Tibial nerve (tissue), 4 donors: ENCODE measurements around the gene PLA2G6. TPM values are rescaled to one million over a fixed set of nuclear protein-coding genes. Genes with fewer than 3 reads are reported as not detected.

Experiments
- DNase-seq, 2 donors: peaks; one replicate each; pipeline ENCODE4 v3.0.0-alpha.2; 2019; ENCODE audit warnings: low spot score in 2 of 2
- H3K27ac ChIP-seq, 4 donors: fragments of 200-600 bp; sonication (generic) in 3 of 4; one replicate each; pipeline ENCODE4 v1.5.1; 2017 to 2019; ENCODE audit warnings: mild to moderate bottlenecking in 1 of 4
- H3K27me3 ChIP-seq, 2 donors: fragments of 200-600 bp; sonication (generic) in 1 of 2; one replicate each; pipeline versions ENCODE4 v1.5.1 to v1.6.0; 2017 to 2019
- H3K36me3 ChIP-seq, 3 donors: fragments of 200-600 bp; sonication (generic); one replicate each; pipeline ENCODE4 v1.5.1; 2018 to 2019
- H3K4me1 ChIP-seq, 4 donors: fragments of 200-600 bp; sonication (generic) in 3 of 4; one replicate each; pipeline ENCODE4 v1.5.1; 2017 to 2019
- H3K4me3 ChIP-seq, 4 donors: fragments of 200-600 bp; sonication (generic) in 3 of 4; one replicate each; pipeline ENCODE4 v1.5.1; 2017 to 2019; ENCODE audit warnings: mild to moderate bottlenecking in 1 of 4, moderate library complexity in 1 of 4
- H3K9me3 ChIP-seq, 4 donors: fragments of 200-600 bp; sonication (generic) in 3 of 4; one replicate each; pipeline ENCODE4 v1.5.1; 2017 to 2019
- CTCF ChIP-seq, 5 experiments: fragments of 200-600 bp in 3 of 5; fragments of 450-650 bp in 2 of 5; sonication (generic) in 3 of 5; IDR thresholded peaks; one replicate each; pipeline ENCODE4 v1.5.1; 2016 to 2019; ENCODE audit warnings: antibody characterized with exemption in 5 of 5, mild to moderate bottlenecking in 3 of 5, moderate library complexity in 2 of 5
- EP300 ChIP-seq, 2 donors: sonication (generic); formaldehyde crosslinking; IDR thresholded peaks; one replicate each; pipeline ENCODE4 v1.6.1; 2017; ENCODE audit warnings: antibody characterized with exemption in 2 of 2, mild to moderate bottlenecking in 1 of 2
- POLR2A ChIP-seq, 2 donors: fragments of 450-650 bp; IDR thresholded peaks; one replicate each; pipeline ENCODE4 v1.6.1; 2017; ENCODE audit warnings: antibody characterized with exemption in 2 of 2, mild to moderate bottlenecking in 2 of 2, moderate library complexity in 2 of 2
- WGBS, 2 donors: methylation state at CpG; one replicate each; pipeline ENCODE4 v1.1.5; 2018; 5-methylcytosine and 5-hydroxymethylcytosine counted together
- total RNA-seq, 4 donors: library from RNA; depleted of rRNA; stranded (reverse); fragments of >200 nt; gene quantifications; one replicate each; pipeline ENCODE4 v1.1.0, GENCODE V29; 2016

PLA2G6 gene
- total RNA-seq, 4 donors from 2014 or later = 48.5 to 60.3 (median 55.1) TPM

- Histone ChIP-seq H3K27ac (no peak overlapping the region), H3K9me3 (no peaks in the 10 kb centered on the region), H3K27me3 (no peaks in the 10 kb centered on the region), H3K36me3 (no peaks in the 10 kb centered on the region), H3K4me3 (no peak overlapping the region), H3K4me1 (peaks cover 0 to 14% (median 6%) of the 10 kb centered on the region in 4 donors)
- 62 to 67% methylated on average over 6 of the region's 6 CpGs for WGBS, 2 donors
- no peak for DNase-seq
- TF ChIP-seq POLR2A (IDR thresholded peaks at IDR 0.05) = no peak
- TF ChIP-seq EP300 (IDR thresholded peaks at IDR 0.05) = peak; percentile 28 to 68
Measured at GRCh38 chr22:38193580-38193979, 11.9 kb upstream of the PLA2G6 start.

- Histone ChIP-seq H3K9me3 (no peaks in the 10 kb centered on the region), H3K27me3 (no peaks in the 10 kb centered on the region), H3K36me3 (no peaks in the 10 kb centered on the region), H3K27ac (no peak overlapping the region), H3K4me1 (peaks cover 0 to 16% (median 6%) of the 10 kb centered on the region in 4 donors), H3K4me3 (no peak overlapping the region)
- no peak for DNase-seq
- WGBS, 2 donors = 81 to 90% methylated on average over 3 of the region's 3 CpGs
- TF ChIP-seq POLR2A (IDR thresholded peaks at IDR 0.05) = no peak
- TF ChIP-seq EP300 (IDR thresholded peaks at IDR 0.05) = no peak
- no peak for TF ChIP-seq CTCF (IDR thresholded peaks at IDR 0.05)
Measured at GRCh38 chr22:38192475-38192863, 10.8 kb upstream of the PLA2G6 start.

- TF ChIP-seq CTCF (IDR thresholded peaks at IDR 0.05) (no peak), POLR2A (IDR thresholded peaks at IDR 0.05) (no peak), EP300 (IDR thresholded peaks at IDR 0.05) (no peak)
- H3K27me3 ChIP-seq = no peaks in the 10 kb centered on the region
- H3K4me1 ChIP-seq = peaks cover 0 to 21% (median 6%) of the 10 kb centered on the region in 4 donors
- no peaks in the 10 kb centered on the region for H3K36me3 ChIP-seq
- H3K4me3 ChIP-seq = no peak overlapping the region
- H3K9me3 ChIP-seq = no peaks in the 10 kb centered on the region
- DNase-seq = no peak
- WGBS, 2 donors = 56 to 59% methylated on average over 10 of the region's 10 CpGs
- H3K27ac ChIP-seq = no peak overlapping the region
Measured at GRCh38 chr22:38191731-38192474, 10.3 kb upstream of the PLA2G6 start.

- H3K4me3 ChIP-seq = no peak overlapping the region
- H3K27me3 ChIP-seq = no peaks in the 10 kb centered on the region
- peaks cover 0 to 21% (median 6%) of the 10 kb centered on the region in 4 donors for H3K4me1 ChIP-seq
- no peak for TF ChIP-seq EP300 (IDR thresholded peaks at IDR 0.05)
- no peak overlapping the region for H3K27ac ChIP-seq
- H3K9me3 ChIP-seq = no peaks in the 10 kb centered on the region
- no peak for DNase-seq
- no peaks in the 10 kb centered on the region for H3K36me3 ChIP-seq
- WGBS, 2 donors = 89 to 91% methylated on average over 14 of the region's 14 CpGs
Measured at GRCh38 chr22:38191055-38191454, 9.4 kb upstream of the PLA2G6 start.

- Histone ChIP-seq H3K27me3 (no peaks in the 10 kb centered on the region), H3K9me3 (no peaks in the 10 kb centered on the region), H3K4me1 (peaks cover 0 to 21% (median 6%) of the 10 kb centered on the region in 4 donors), H3K36me3 (no peaks in the 10 kb centered on the region), H3K4me3 (no peak overlapping the region), H3K27ac (no peak overlapping the region)
- TF ChIP-seq EP300 (IDR thresholded peaks at IDR 0.05) (no peak), CTCF (IDR thresholded peaks at IDR 0.05) (no peak), POLR2A (IDR thresholded peaks at IDR 0.05) (no peak)
- no peak for DNase-seq
- WGBS, 2 donors = 33 to 35% methylated on average over 6 of the region's 6 CpGs
Measured at GRCh38 chr22:38190581-38190980, 9.0 kb upstream of the PLA2G6 start.

GRCh38 chr22:38189104-38189503 lies 7.5 kb upstream of the PLA2G6 start:
- DNase-seq = no peak
- Histone ChIP-seq H3K4me3 (no peak overlapping the region), H3K36me3 (no peaks in the 10 kb centered on the region), H3K27me3 (no peaks in the 10 kb centered on the region), H3K9me3 (no peaks in the 10 kb centered on the region), H3K27ac (no peak overlapping the region), H3K4me1 (peaks cover 0 to 14% (median 3%) of the 10 kb centered on the region in 4 donors)
- 79 to 80% methylated on average over 3 of the region's 3 CpGs for WGBS, 2 donors
- TF ChIP-seq EP300 (IDR thresholded peaks at IDR 0.05) (no peak), CTCF (IDR thresholded peaks at IDR 0.05) (no peak), POLR2A (IDR thresholded peaks at IDR 0.05) (no peak)
